ENCODE measurements around the gene PPP1CB.

Gene PPP1CB

DNA sequence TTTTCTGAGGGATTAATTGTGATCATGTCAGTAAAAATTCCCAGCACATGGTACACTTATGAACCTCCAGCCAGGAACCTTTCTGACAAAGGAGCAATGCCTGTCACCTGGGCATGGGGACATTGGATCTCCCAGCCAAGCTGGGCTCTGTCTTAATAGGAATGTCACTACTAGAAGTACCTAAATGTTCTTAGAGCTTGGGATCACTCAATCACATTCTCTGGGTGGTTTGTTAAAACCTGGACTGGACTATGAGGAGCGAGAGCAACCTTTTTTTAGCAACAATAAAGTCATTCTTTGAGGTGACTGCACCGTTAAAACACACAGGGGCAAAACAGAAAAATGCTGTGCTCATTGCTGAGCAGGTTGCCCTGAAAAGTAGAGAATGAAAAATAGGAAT, 6.4 kb upstream of the PPP1CB start:
- DNase-seq (ENCODE audit: low spot score) = no peak

DNA sequence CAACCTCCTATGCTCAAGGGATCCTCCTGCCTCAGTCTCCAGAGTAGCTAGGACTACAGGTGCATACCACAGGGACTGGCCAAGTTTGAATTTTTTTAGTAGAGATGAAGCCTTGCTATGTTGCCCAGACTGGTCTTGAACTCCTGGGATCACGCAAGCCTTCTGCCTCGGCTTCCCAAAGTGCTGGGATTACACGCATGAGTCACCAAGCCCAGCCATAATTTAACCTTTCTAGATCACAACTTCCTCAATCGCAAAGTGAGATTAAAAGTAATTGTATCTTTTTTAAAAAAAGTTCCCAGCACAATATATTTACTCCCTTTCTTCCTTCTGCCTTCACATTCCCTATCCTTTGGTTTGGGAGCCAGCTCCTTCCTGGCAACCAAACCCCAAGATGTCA, 5.8 kb upstream of the PPP1CB start:
- no peak for DNase-seq (ENCODE audit: low spot score)

DNA sequence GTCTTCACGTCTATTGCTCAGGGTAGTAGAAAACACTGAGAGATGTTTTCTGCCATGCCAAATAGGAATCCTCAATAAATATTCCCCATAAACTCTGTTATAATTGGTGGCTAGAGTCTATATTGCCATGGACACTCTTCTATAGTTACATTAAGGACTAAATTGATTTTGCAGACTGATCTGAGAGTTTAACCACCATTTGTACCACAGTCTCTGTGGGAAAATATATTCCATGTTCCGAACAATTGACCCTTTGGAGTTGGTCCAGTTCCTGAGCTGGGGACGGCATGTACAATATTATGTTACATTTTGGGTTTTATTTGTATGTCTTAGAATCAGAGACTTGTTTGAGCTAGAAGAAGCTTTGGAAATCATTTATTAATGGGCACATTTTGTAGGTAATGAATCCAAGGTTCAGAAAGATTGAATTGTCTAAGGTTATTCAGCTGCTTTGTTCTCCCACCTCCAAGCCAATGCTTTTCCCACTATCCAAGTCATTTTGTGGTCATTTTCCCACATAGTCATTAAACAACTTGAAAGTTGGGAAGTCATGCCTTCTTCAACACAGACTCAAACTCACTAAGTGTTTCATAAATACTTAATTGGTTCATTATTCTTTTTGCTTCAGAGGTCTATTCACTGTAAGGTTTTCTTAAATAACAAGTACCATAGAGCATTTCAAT, 5.1 kb upstream of the PPP1CB start:
- DNase-seq (ENCODE audit: low spot score) = no peak

DNA sequence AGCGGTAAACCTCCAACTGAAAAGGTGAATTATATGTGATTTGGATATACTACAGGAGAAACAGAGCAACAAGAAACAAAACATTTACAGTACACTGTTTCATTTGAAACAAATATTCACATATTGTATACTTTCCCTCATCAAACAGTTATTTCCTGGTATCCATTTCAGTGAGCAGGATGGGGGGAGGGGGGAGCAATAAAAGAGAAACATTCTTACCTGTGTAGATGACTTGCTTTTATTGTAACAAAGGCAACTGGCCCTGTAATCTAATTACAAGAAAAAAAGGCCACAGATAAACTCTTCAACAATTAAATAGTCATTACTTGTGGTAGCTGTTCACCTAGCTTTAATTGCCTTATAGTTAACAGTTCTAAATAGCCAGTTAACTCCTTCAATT, 3.9 kb upstream of the PPP1CB start:
- no peak for DNase-seq (ENCODE audit: low spot score)

DNA sequence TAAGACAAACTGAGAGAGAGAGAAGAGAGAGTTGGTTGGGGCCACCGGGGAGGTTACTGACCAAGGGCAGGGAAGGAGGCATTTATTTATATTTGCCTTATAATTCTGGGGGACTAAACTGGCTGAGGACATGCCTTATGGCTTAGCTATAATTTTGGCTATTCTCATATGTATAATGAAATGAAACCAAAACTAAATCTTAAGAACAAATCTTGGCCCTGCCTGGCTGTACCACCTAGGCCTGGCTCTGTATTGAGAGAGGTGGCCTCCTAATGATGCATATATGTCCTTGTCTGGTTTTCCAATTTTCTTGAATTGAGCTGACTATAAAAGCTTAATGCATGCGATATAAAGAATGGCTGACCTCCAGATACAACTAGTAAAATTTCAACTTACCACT, 3.5 kb upstream of the PPP1CB start:
- DNase-seq (ENCODE audit: low spot score) = no peak

DNA sequence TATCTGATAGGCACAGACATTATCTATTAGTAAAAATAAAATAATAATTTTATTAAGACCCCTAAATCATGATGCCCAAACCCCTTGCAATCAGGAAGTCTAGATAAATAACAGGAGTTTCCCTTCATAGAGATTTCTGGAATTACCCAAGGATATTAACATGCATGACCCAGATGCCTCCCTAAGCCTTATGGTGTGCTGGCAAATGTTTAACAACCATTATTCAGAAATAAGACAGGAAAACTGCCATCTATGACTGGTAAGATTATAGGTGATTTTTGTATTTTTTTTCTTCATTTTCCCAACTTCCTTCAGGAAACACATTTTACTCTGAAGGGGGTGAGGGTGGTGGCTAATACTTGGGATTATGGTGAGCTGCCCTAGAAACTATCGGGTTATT, 2.7 kb upstream of the PPP1CB start:
- DNase-seq (ENCODE audit: low spot score) = no peak

DNA sequence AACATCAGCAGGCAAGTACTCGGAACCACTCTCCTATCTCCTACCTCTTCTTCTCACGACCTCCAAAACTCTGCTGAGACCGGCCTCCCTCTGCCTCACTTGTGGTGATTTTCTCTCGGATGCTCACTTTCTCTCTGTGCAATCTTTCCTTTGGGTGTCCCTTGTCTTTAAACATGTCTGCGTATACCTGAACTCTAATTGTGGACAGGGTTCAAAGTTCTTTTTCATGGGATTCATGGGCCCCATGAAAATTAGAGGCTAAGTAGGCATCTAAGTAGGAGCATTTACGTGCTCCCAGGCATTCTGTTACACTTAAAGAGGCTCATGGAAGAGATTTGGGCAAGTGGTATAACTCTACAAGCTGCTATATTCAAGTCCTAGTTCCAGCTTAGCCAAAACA, 2.1 kb upstream of the PPP1CB start:
- no peak for DNase-seq (ENCODE audit: low spot score)

DNA sequence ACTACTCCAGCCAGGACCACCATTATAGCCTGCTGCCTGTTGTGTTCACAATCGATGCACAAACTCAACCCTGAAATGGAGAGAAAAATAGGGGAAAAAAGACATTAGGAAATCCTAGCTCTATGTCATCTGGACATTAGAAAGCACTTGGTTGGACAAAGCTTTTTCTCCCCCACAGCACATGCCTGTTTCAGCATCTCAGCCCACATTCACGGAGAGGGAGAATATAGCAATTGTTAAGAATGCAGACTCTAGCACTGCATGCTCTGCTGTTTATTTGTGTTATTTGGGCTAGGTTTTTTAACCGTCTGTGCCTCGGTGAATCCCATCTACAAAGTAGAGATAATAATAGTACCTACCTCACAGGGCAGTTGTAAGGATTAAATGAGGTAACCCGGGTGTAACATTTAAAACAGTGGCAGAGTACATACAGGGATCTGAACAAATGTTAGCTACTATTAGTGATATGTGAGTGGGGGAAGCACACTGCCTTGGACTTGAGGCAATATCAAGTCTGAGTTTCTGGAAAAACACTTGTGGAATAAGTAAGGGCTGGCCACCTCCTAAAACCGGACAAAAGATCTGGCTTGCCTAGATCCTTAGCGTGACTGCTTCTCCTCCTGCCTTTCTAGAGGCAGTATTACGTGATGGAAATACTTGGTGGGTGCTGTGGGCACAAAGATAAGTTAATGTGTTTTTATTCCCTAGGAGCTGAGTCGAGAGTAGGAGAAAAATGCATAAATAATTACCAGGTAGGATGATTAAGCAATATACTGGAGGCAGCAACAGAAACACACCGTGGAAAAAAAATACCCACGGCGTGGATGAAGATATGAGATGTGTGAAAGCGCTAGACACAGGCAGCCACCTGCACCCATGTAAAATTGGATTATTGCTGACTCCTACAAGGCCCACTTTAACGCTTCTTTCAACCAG, 1.0 kb upstream of the PPP1CB start:
- peak; percentile 30 for DNase-seq (ENCODE audit: low spot score)

DNA sequence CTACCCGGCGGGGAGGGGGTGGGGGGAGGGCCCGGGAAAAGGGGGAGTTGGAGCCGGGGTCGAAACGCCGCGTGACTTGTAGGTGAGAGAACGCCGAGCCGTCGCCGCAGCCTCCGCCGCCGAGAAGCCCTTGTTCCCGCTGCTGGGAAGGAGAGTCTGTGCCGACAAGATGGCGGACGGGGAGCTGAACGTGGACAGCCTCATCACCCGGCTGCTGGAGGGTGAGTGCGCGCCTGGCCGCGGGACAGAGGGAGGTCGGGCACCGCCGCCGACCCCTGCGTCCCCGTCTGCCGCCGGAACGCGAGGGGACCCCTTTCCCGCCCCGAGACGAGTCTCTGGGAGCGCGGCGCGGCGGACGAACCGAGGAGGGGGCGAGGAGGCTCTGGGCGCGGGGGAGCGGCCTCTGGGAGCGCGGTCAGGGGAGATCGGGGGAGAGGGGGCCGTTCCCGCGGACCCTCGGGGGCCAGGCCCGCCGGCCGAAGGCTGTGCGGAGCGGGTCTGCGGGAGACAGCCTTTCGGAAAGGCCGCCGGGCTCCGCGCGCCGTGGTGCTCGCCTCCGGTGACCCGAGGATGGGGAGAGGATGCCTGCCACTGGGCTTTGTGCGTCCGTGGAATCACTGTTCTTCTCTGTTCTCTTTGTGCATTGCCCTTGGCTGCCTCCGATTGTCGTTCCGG, 463 bp downstream of the PPP1CB start:
- DNase-seq (ENCODE audit: low spot score) = peak; percentile 28

DNA sequence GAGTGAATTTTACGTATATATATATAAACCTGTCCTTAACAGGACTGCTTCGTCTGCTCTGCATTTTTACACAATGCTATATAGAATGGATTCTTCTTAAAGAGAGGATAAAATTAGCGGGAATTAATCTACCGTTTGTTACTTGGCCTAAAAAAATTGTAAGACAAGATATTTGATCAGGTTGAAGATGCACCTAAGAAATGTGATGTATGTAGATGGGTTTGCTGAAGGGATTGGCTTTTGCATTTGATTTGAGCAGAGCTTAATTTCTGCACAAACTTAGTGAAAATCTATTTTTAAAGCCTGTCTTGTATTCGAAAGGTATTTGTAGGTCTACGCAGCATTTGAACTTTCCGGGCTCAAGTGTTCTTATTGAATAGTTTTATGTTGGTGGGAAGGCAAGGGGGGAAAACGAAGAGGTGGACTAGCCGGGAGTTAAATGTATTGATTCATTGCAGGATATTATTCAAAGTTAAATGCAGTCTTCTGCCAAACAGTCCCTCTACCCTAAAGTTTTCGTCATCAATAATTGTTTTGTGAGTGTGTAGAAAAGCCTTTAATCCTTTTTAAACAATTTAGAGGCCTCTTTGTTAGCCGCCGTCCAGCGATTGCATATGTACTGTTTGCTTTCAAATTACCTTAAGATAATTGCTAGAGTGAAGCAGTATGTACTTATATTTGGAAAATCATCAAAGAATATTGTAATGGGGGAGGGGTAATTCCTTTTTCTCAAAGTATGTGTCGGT, 1.2 kb downstream of the PPP1CB start:
- no peak for DNase-seq (ENCODE audit: low spot score)

DNA sequence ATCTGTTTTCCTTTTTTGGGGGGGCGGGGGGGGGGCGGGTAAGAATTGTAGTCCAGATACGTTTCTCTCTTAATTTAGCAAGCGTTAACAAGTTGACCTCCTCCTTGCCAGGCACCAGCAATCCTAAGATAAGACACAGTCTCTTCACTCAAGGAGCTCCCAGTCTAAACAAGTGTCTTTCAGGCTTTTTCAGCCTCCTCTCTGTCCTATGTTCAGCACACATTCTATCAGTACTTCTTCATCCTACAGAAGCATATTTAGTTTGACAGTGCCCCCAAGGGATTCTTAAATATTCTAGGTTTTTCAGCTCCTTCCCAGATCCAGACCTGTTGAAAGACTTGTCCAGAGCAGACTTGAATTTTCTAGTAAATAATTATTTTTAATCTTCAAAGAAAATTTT, 2.7 kb downstream of the PPP1CB start:
- DNase-seq (ENCODE audit: low spot score) = peak; percentile 19

DNA sequence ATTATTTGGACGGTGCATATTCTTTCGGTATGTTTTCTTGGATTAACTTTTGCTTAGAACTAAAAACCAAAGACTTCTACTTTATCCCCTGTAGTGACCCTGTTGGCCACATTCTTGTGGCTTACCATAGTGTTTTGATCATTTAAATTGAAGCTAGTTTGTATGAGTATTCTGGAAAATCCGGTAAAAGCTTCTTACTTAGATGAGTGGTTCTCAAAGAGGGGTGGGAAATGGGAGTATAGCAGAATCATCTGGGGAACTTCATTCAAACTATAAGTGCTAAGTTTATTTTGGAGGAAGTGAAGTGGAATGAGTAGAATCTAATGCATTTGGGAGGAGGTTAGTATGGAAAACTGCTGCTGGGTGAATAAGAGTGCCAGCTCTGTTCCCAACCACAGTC, 3.8 kb downstream of the PPP1CB start:
- DNase-seq (ENCODE audit: low spot score) = no peak

DNA sequence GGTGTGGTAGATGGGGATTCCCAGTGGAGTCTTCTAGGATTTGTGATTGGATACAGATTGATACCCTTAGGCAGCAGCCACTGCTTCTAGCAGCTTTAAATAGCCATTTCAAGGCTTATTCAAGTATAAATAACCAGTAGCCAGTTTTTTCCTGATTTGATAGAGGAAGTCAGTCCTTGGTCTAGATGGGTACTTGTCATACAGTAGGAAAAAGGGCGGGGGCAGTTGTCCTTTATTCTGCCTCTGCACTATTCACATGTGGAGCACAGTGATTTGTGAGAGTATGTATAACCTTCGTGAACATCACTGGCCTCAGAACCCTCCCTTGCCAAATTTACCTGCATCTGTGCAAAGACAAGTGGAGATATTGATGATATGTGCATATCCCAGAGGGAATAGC, 6.8 kb downstream of the PPP1CB start:
- DNase-seq (ENCODE audit: low spot score) = no peak

DNA sequence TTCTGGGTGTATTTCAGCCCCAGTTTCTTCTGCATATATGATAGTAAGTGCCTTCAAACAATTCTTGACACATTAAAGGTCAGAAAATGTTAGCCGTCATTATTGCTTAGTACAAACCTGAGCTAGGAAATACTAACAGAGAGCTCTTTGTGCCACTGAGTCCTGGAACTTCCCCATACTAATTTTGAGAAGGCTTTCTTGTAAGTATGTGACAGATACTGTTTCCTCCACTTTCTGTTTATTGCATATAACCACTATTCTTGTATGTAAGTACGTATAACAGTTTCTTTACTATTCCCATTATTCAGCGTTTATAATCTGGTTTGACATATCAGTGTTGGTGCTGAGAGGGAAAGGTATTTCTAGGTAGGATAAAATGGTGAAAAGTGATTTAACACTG, 9.8 kb downstream of the PPP1CB start:
- DNase-seq (ENCODE audit: low spot score) = no peak

DNA sequence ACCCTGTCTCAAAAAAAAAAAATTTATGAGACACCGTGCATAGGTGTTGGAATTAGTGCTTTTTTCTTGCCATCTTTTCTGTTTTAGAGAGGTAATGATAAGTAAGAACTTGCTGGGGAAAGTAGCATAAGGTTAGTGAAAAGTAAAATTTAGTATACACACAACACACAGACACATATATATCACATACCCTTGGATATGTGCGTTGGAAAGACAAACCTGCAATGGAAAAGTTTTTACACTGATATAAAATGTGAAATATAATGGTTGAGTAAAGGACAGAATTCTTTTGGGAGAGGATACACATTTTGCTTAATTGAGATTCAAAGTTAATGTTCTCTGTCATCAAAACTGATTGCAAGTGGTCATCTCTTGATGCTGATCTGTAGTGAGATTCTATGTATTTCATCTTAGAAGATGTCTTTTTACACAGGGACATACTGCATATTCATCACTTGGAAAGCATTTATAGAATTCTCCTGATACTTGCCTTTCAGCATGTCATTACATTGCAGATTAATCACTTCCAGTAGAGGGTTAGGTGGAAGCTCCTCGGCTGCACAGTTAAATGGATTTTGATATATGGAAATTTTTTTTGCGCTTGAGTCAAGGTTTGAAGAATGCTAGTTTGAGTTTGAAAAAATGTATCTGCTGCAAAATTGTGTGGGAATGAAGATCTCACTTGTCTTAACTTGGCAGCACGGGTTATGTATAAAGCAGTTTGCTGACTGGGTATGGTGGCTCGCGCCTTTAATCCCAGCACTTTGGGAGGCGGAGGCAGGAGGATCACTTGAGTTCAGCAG, 13.5 kb downstream of the PPP1CB start:
- no peak for DNase-seq (ENCODE audit: low spot score)

DNA sequence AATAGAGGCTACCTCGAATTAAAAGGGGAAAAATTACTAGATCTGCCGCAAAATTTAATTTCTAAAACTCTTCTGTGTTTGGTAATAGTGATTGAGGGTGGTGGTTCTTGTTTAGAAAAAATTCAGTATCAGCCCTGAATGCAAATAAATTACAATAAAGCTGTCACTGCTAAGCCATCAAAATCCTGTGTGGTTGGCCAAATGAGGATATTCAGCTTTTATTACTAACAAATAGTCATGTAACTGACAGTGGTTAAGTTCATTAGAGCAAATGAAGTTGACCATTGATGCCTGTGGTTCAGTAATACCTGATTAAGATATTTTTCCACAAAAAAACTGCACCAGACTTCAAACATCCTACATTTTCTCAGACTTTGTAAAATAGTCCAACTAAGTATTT, 14.4 kb downstream of the PPP1CB start:
- no peak for DNase-seq (ENCODE audit: low spot score)

DNA sequence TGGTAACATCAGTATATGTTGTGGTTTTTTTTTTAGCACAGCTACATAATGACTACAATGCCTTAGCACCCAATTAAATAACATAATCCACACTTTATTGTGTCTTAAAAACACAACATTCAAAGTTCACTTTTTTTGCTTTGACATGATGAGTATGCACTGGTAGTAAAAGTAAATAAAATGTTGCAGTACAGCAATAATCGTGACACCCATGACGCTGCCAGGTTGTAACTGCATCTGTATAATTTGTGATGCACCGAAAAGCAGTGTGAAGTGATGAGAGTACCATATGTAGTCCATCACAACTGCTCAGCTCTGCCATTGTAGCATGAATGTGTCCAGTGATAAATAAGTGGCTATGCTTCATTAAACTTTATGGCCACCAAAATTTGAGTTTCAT, 15.7 kb downstream of the PPP1CB start:
- no peak for DNase-seq (ENCODE audit: low spot score)

DNA sequence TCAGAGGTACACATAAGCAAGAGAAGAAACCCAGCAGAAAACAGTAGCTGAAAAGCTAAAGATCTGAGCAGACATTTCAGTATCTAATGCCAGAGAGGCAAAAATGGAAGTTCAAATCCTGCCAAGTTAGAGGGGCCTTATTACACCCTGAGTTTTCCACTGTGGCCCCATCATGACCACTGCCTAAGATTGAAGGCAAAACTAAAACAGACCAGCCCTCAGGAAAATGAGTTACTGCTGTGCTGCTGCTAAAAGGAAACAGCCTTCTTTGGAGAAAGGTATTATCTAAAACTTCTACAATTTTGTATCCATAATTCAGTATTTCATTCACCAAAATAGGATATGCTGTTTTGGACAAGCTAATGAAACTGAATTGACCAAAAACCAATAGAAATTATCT, 16.8 kb downstream of the PPP1CB start:
- no peak for DNase-seq (ENCODE audit: low spot score)

DNA sequence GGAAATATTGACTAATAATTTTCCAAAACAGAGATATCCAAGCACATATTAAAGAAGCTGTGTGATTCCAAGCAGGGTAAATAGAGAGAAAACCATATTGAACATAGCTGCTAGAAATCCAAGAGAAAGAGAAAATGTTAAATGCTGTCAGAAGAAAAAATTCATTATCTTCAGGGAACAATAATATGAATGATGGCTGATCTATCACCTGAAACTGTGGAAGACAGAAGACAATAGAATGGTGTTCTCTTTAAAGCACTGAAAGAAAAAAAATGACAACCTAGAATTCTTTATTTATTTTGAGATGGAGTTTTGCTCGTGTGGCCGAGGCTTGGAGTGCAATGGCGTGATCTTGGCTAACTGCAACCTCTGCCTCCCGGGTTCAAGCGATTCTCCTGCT, 17.3 kb downstream of the PPP1CB start:
- DNase-seq (ENCODE audit: low spot score) = no peak

DNA sequence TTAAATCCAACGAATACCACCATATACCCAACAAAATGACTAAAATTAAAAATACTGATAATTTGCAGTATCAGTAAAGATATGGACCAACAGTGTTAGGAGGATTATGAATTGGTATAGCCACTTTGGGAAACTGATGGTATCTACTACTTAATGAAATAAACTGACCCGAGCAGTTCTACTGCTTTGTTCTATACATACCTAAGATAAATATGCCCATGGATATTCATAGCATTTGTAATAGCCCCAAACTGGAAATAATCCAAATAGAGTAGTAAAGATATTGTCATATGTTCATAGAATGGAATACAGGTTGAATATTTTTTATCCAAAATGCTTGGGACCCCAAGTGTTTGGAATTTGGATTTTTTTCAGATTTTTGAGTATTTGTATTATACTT, 20.7 kb downstream of the PPP1CB start:
- no peak for DNase-seq (ENCODE audit: low spot score)

DNA sequence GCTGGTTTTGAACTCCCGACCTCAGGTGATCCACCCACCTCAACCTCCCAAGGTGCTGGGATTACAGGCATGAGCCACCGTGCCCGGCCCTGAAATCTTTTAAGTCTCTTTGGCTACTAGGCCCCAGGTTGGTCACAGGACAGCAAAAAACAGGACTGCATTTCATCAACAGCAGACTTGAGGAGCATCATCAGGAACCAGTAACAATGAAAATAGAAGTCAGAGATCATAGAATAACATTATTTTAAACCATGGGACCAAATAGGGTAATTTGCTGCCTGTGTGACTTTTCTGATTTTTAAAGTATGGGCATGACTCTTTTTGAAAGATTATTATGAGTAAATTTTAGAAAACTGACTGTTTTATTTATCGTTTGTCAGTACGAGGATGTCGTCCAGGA, 24.8 kb downstream of the PPP1CB start:
- DNase-seq (ENCODE audit: low spot score) = no peak
